HAP-1 (cell line): ENCODE measurements around the gene LMCD1.
"Not testable (repeated sequence)": the region's sequence is repeated elsewhere in the genome, so short reads cannot be mapped to it uniquely, and the experiment has no call there.

ENCODE experiments used
- DNase-seq, 2 experiments: peaks; one replicate each; pipeline ENCODE4 v3.0.0-alpha.2; 2016 to 2020; ENCODE audit warnings: low spot score in 2 of 2
- H3K27me3 ChIP-seq: fragments of 250-450 bp; sonication (Bioruptor Pico); 2 replicates; pipeline ENCODE4 v1.5.1; 2020; ENCODE audit warnings: low read depth, mild to moderate bottlenecking, moderate library complexity
- H3K36me3 ChIP-seq: fragments of 250-450 bp; sonication (Bioruptor Pico); replicated peaks from 2 replicates; pipeline ENCODE4 v1.5.1; 2020; ENCODE audit warnings: mild to moderate bottlenecking
- H3K4me1 ChIP-seq: fragments of 250-450 bp; sonication (Bioruptor Pico); 2 replicates; pipeline ENCODE4 v1.5.1; 2020; ENCODE audit warnings: mild to moderate bottlenecking
- H3K4me3 ChIP-seq: fragments of 250-450 bp; sonication (Bioruptor Pico); 2 replicates; pipeline ENCODE4 v1.5.1; 2020; ENCODE audit warnings: mild to moderate bottlenecking, moderate library complexity
- H3K9me3 ChIP-seq: fragments of 250-450 bp; sonication (Bioruptor Pico); 2 replicates; pipeline ENCODE4 v1.5.1; 2020; ENCODE audit warnings: mild to moderate bottlenecking, moderate library complexity
- in situ Hi-C: fragments of 300-500 bp; cut with MboI; formaldehyde crosslinking; loops from 3 replicates; pipeline ENCODE4 v1.14.3; 2020; ENCODE audit warnings: low sequenced_read_pairs, inconsistent platforms, mixed read lengths

LMCD1 gene

GRCh38 chr3:8575364-8576104 lies 73.9 kb downstream of the LMCD1 start:
- Histone ChIP-seq H3K27me3 (no peaks in the 10 kb centered on the region), H3K4me3 (no peak overlapping the region), H3K4me1 (no peaks in the 10 kb centered on the region), H3K36me3 (no peaks in the 10 kb centered on the region), H3K9me3 (no peaks in the 10 kb centered on the region)
- DNase-seq = no peak
- in situ Hi-C loops = no loop called here

DNA sequence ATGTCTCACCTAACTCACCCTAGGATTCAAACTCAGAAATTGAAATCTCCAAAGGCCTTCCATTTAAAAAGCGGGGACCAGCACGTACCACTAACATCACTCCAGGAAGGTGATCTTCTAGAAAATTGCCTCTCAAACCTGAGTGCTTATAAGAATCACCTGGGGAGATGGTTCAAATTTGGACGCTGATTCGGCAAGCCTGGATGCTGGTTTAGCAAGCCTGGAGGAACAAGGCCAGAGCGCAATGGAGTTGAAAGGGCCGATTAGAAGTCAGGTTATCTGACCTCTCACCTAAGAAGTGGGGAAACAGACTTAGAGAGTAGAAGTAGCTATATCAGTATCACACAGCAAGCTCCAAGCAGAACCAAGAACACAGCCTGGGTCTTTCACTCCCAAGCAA lies 74.8 kb downstream of the LMCD1 start:
- Histone ChIP-seq H3K4me1 (no peaks in the 10 kb centered on the region), H3K4me3 (no peak overlapping the region), H3K9me3 (no peaks in the 10 kb centered on the region), H3K36me3 (no peaks in the 10 kb centered on the region), H3K27me3 (no peaks in the 10 kb centered on the region)
- DNase-seq = no peak
- in situ Hi-C loops = no loop called here

GRCh38 chr3:8576841-8577571 lies 75.4 kb downstream of the LMCD1 start:
- no peaks in the 10 kb centered on the region for H3K36me3 ChIP-seq
- no peaks in the 10 kb centered on the region for H3K27me3 ChIP-seq
- H3K9me3 ChIP-seq = no peaks in the 10 kb centered on the region
- DNase-seq = no peak
- H3K4me1 ChIP-seq = no peaks in the 10 kb centered on the region
- no peak overlapping the region for H3K4me3 ChIP-seq
- in situ Hi-C loops = no loop called here

GRCh38 chr3:8578282-8578681 lies 76.7 kb downstream of the LMCD1 start:
- no peak overlapping the region for H3K4me3 ChIP-seq
- H3K27me3 ChIP-seq = no peaks in the 10 kb centered on the region
- in situ Hi-C loops = no loop called here
- no peaks in the 10 kb centered on the region for H3K36me3 ChIP-seq
- no peaks in the 10 kb centered on the region for H3K4me1 ChIP-seq
- no peak for DNase-seq
- no peaks in the 10 kb centered on the region for H3K9me3 ChIP-seq

DNA sequence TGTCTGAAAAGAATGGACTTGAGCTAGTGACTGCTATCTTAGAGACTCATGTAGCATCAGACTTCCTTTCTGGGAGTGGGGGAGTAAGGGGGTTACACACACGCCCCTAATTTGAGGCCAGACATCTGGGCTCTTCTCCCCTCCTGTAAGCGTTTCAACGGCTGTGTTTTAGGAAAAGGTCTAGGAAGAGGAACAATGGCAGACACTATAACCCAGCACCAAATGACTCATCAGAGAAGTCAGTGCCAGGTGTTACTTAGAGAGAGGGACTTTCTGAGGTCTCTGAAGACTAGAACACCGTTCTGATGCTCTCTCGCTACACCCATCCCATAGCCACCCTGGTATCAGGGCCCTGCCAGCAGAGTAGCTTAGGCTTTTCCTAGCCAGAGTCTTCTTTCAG lies 77.5 kb downstream of the LMCD1 start:
- Histone ChIP-seq H3K4me1 (no peaks in the 10 kb centered on the region), H3K36me3 (no peaks in the 10 kb centered on the region), H3K4me3 (no peak overlapping the region), H3K27me3 (no peaks in the 10 kb centered on the region), H3K9me3 (no peaks in the 10 kb centered on the region)
- in situ Hi-C loops = no loop called here
- DNase-seq = no peak

DNA sequence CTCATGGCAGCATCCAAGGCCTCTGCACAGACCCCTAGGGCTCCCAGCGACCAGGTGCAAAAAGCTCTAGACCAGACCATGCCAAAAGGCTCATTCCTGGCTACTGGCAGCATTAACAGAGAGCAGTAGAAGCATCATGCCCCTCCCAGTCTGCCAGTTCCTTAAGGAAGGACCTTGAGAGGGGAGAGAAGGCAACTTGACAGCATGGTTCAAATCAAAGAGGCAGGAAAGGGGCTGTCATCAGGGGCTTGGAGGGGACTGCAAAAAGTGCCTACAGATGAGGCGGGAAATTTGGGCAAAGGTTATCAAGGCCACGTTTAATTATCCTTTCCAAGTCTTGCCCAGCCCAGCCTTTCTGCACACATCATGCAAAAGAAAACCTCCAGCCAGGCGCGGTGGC lies 78.3 kb downstream of the LMCD1 start:
- Histone ChIP-seq H3K27me3 (no peaks in the 10 kb centered on the region), H3K4me1 (no peaks in the 10 kb centered on the region), H3K9me3 (no peaks in the 10 kb centered on the region), H3K4me3 (no peak overlapping the region), H3K36me3 (no peaks in the 10 kb centered on the region)
- in situ Hi-C loops = no loop called here
- no peak for DNase-seq

DNA sequence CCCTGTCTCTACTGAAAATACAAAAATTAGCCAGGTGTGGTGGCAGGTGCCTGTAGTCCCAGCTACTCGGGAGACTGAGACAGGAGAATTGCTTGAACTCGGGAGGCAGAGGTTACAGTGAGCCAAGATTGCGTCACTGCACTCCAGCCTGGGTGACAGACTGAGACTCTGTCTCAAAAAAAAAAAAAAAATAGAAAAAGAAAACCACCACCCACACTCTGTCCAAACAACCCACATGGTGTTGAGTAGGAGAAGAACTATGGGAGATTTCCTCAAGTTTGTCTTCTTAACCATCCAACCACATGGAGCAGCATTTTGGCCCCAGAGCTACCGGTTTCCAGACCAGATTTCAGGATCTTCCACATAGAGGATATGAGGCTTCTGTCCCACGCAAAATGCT lies 78.8 kb downstream of the LMCD1 start:
- in situ Hi-C loops, H3K36me3 ChIP-seq, H3K27me3 ChIP-seq, H3K4me3 ChIP-seq, H3K9me3 ChIP-seq, DNase-seq, H3K4me1 ChIP-seq: not testable (repeated sequence)

DNA sequence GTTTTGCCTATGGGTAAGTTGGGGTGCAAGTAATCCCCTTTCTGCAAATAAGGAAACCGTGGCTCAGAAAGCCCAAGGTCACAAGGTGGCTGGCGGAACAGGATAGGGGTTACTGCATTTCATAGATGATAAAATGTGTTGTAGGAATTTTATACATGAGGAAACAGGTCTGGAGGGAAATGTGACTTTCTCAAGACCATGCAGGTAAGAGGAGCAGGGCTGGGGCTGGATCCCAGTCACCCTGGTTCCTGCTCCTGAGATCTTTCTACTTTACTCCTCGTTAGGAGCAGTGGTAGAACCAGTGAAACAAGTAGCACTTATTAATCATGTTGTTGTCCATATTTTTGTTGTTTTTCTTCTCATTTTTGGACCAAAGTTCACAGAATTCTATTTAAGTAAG lies 79.8 kb downstream of the LMCD1 start:
- Histone ChIP-seq H3K36me3 (no peaks in the 10 kb centered on the region), H3K9me3 (no peaks in the 10 kb centered on the region), H3K4me1 (no peaks in the 10 kb centered on the region), H3K27me3 (no peaks in the 10 kb centered on the region), H3K4me3 (no peak overlapping the region)
- DNase-seq = no peak
- in situ Hi-C loops = no loop called here

GRCh38 chr3:8581806-8582445 lies 80.3 kb downstream of the LMCD1 start:
- H3K36me3 ChIP-seq = no peaks in the 10 kb centered on the region
- no peaks in the 10 kb centered on the region for H3K9me3 ChIP-seq
- no peaks in the 10 kb centered on the region for H3K27me3 ChIP-seq
- in situ Hi-C loops = no loop called here
- H3K4me1 ChIP-seq = no peaks in the 10 kb centered on the region
- H3K4me3 ChIP-seq = no peak overlapping the region
- no peak for DNase-seq

- no peak overlapping the region for H3K4me3 ChIP-seq
- H3K36me3 ChIP-seq = no peaks in the 10 kb centered on the region
- no peak for DNase-seq
- in situ Hi-C loops = no loop called here
- no peaks in the 10 kb centered on the region for H3K4me1 ChIP-seq
- H3K9me3 ChIP-seq = no peaks in the 10 kb centered on the region
- H3K27me3 ChIP-seq = 0 out of 2 replicates have a peak, but pooled peaks cover 5% of the 10 kb centered on the region
Measured at GRCh38 chr3:8584661-8585060, 83.0 kb downstream of the LMCD1 start.

- Histone ChIP-seq H3K4me3 (no peak overlapping the region), H3K27me3 (peaks cover 5% of the 10 kb centered on the region; the same call in 1 of the 2 replicates), H3K36me3 (no peaks in the 10 kb centered on the region), H3K4me1 (no peaks in the 10 kb centered on the region), H3K9me3 (no peaks in the 10 kb centered on the region)
- in situ Hi-C loops = no loop called here
- DNase-seq = no peak
Measured at GRCh38 chr3:8589880-8590556, 88.4 kb downstream of the LMCD1 start.

GRCh38 chr3:8593021-8593827 lies 91.6 kb downstream of the LMCD1 start:
- in situ Hi-C loops = no loop called here
- H3K9me3 ChIP-seq = no peaks in the 10 kb centered on the region
- no peaks in the 10 kb centered on the region for H3K36me3 ChIP-seq
- no peak for DNase-seq
- no peaks in the 10 kb centered on the region for H3K4me1 ChIP-seq
- H3K4me3 ChIP-seq = no peak overlapping the region
- peaks cover 3% of the 10 kb centered on the region; the same call in 1 of the 2 replicates for H3K27me3 ChIP-seq

GRCh38 chr3:8595252-8595651 lies 93.6 kb downstream of the LMCD1 start:
- H3K36me3 ChIP-seq = no peaks in the 10 kb centered on the region
- no peak overlapping the region for H3K4me3 ChIP-seq
- no peaks in the 10 kb centered on the region; the same call in 1 of the 2 replicates for H3K27me3 ChIP-seq
- no peak for DNase-seq
- no peaks in the 10 kb centered on the region for H3K4me1 ChIP-seq
- in situ Hi-C loops = no loop called here
- no peaks in the 10 kb centered on the region for H3K9me3 ChIP-seq
